ENCODE measurements around the gene KCTD20. TPM values are rescaled to one million over a fixed set of nuclear protein-coding genes. Genes with fewer than 3 reads are reported as not detected.
A peak's percentile ranks its signal among the peaks of the same experiment; 100 is the strongest.

Gene KCTD20
- total RNA-seq, 5 donors from 2014 or later (not counting 1 experiment from before 2014, with no cell fraction given), result 29.7 to 39.8 (median 33.3) TPM

DNA sequence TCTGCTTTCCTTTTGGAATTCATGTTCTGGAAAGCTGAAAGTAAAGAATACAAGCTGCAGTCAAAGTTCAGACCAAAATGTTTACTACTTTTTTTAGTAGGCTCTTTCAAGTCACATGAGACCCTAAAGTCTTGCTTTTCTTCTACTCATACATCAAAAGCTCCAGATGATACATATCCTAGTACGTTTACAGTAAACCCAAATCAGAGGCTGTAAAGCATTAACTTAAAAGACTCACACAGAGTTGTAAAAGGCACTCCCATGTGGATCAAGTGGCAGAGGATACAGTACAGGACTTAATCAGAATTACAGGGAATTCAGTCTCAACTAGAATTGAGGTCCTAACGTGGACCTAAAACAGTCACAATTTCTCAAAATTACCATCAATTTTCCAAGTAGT is 63.8 kb downstream of the KCTD20 start:
- Histone ChIP-seq H3K36me3 (ENCODE audit: control insufficient read depth in 2 of 2, extremely low read depth in 1 of 2, insufficient read depth in 1 of 2, low read length in 1 of 2) (peaks cover 11 to 77% of the 10 kb centered on the region in 2 donors), H3K27me3 (replicated peaks in 1 of 2; ENCODE audit: control insufficient read depth in 2 of 2, extremely low read depth in 1 of 2, insufficient read depth in 2 of 2, low read length in 1 of 2) (no peaks in the 10 kb centered on the region), H3K27ac (ENCODE audit: low read length) (peak overlapping the region; percentile 21), H3K9me3 (no peaks in the 10 kb centered on the region), H3K4me1 (ENCODE audit: control insufficient read depth in 1 of 2, extremely low read depth in 1 of 2, insufficient read depth in 2 of 2, low read length in 2 of 2) (peaks cover 8 to 16% of the 10 kb centered on the region in 2 experiments), H3K4me3 (ENCODE audit: control insufficient read depth in 1 of 2, extremely low read depth in 1 of 2, low read length in 1 of 2) (no peak overlapping the region)
- H3K4me1 Mint-ChIP-seq, result peaks cover 38 to 64% (median 49%) of the 10 kb centered on the region in 3 donors
- DNase-seq (no peak), ATAC-seq (replicated peaks in 1 of 4) (peak in 3 of 4 experiments; percentile 45 to 60 (median 48))
- no CpG with 5 or more reads among the region's 2 CpGs for WGBS (ENCODE audit: insufficient coverage)
- H3K27ac Mint-ChIP-seq, result peak overlapping the region; percentile 81 to 84
- POLR2A ChIA-PET, result interaction anchor here in 1 of 2 donors (0.6 to 0.7 kb wide), 2 partner anchors 88 to 97 kb away, joined by 3 to 6 read pairs; no protein-coding TSS in a partner anchor
- H3K27me3 Mint-ChIP-seq, result no peaks in the 10 kb centered on the region
- peaks cover 58% of the 10 kb centered on the region for H3K36me3 Mint-ChIP-seq
- H3K4me3 Mint-ChIP-seq, result peak overlapping the region; percentile 13 to 56 (median 15)
- H3K9me3 Mint-ChIP-seq, result no peaks in the 10 kb centered on the region
- CTCF ChIA-PET, result interaction anchor here in 1 of 2 donors (0.7 kb wide), 1 partner anchor 76 kb away, joined by 3 read pairs; no protein-coding TSS in a partner anchor

DNA sequence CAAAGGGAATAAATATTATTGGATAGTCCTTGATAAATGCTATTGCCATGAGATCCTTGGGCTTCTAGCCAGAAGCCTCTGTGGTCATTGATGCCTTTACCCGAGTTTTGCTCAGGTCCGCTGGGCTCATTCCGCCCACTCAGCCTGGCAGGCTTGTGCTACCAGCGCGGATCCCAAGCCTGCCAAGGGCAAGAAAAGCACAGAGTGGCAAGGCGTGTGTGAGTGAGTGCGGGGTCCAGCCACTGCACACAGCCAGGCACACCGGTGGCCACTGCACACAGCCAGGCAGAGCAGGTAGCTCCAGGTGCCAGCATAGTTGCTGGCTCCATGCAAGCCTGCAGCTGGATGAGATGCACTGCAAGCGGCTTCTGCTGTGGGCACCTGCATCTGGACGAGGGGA is 65.7 kb downstream of the KCTD20 start:
- peak overlapping the region; percentile 36 to 84 for H3K27ac Mint-ChIP-seq
- WGBS (ENCODE audit: insufficient coverage), result 97% methylated on average over 10 of the region's 10 CpGs
- ChIA-PET POLR2A (no interaction called here), CTCF (interaction anchor here in 1 of 2 donors (0.5 kb wide), 1 partner anchor 92 kb away, joined by 6 read pairs; no protein-coding TSS in a partner anchor)
- no peaks in the 10 kb centered on the region for H3K27me3 Mint-ChIP-seq
- H3K4me3 Mint-ChIP-seq, result no peak overlapping the region
- no peaks in the 10 kb centered on the region for H3K9me3 Mint-ChIP-seq
- Histone ChIP-seq H3K27ac (ENCODE audit: low read length) (no peak overlapping the region), H3K9me3 (no peaks in the 10 kb centered on the region), H3K27me3 (replicated peaks in 1 of 2; ENCODE audit: control insufficient read depth in 2 of 2, extremely low read depth in 1 of 2, insufficient read depth in 2 of 2, low read length in 1 of 2) (no peaks in the 10 kb centered on the region), H3K4me3 (ENCODE audit: control insufficient read depth in 1 of 2, extremely low read depth in 1 of 2, low read length in 1 of 2) (no peak overlapping the region), H3K36me3 (ENCODE audit: control insufficient read depth in 2 of 2, extremely low read depth in 1 of 2, insufficient read depth in 1 of 2, low read length in 1 of 2) (peaks cover 11 to 73% of the 10 kb centered on the region in 2 donors), H3K4me1 (ENCODE audit: control insufficient read depth in 1 of 2, extremely low read depth in 1 of 2, insufficient read depth in 2 of 2, low read length in 2 of 2) (peaks cover 8 to 16% of the 10 kb centered on the region in 2 experiments)
- ATAC-seq (replicated peaks in 1 of 4) (peak in 1 of 4 experiments; percentile 15), DNase-seq (no peak)
- peaks cover 38 to 62% (median 46%) of the 10 kb centered on the region in 3 donors for H3K4me1 Mint-ChIP-seq
- peaks cover 55% of the 10 kb centered on the region for H3K36me3 Mint-ChIP-seq

DNA sequence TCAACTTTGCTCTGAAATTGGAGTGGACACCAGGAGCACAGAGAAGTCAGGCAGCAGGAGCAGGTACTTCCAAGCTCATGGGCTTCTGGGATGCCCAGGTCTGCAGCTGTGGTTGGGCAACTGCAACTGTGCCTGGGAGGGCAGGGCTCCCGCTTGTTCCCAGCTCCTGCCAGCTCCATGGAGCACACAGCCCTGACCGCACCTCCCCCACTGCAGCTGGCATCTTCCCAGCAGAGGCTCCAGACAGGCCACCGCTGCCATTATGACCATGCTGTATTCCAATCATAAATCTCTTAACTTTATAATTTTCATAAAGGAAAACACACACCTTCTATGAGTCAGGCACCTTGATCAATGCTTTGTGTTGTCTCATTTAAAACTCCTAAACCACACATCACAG is 67.6 kb downstream of the KCTD20 start:
- H3K36me3 Mint-ChIP-seq, result peaks cover 54% of the 10 kb centered on the region
- H3K27me3 Mint-ChIP-seq, result no peaks in the 10 kb centered on the region
- no peak overlapping the region for H3K4me3 ChIP-seq (ENCODE audit: control insufficient read depth in 1 of 2, extremely low read depth in 1 of 2, low read length in 1 of 2)
- no peaks in the 10 kb centered on the region for H3K9me3 Mint-ChIP-seq
- no peaks in the 10 kb centered on the region for H3K9me3 ChIP-seq
- ChIA-PET CTCF (no interaction called here), POLR2A (no interaction called here)
- H3K4me3 Mint-ChIP-seq, result no peak overlapping the region
- H3K27me3 ChIP-seq (replicated peaks in 1 of 2; ENCODE audit: control insufficient read depth in 2 of 2, extremely low read depth in 1 of 2, insufficient read depth in 2 of 2, low read length in 1 of 2), result no peaks in the 10 kb centered on the region
- H3K4me1 ChIP-seq (ENCODE audit: control insufficient read depth in 1 of 2, extremely low read depth in 1 of 2, insufficient read depth in 2 of 2, low read length in 2 of 2), result peaks cover 8 to 16% of the 10 kb centered on the region in 2 experiments
- no peak overlapping the region for H3K27ac Mint-ChIP-seq
- H3K4me1 Mint-ChIP-seq, result peaks cover 32 to 54% (median 39%) of the 10 kb centered on the region in 3 donors
- 98% methylated on average over 3 of the region's 3 CpGs for WGBS (ENCODE audit: insufficient coverage)
- ATAC-seq (replicated peaks in 1 of 4), result no peak
- peaks cover 11 to 70% of the 10 kb centered on the region in 2 donors for H3K36me3 ChIP-seq (ENCODE audit: control insufficient read depth in 2 of 2, extremely low read depth in 1 of 2, insufficient read depth in 1 of 2, low read length in 1 of 2)
- no peak for DNase-seq
- no peak overlapping the region for H3K27ac ChIP-seq (ENCODE audit: low read length)

DNA sequence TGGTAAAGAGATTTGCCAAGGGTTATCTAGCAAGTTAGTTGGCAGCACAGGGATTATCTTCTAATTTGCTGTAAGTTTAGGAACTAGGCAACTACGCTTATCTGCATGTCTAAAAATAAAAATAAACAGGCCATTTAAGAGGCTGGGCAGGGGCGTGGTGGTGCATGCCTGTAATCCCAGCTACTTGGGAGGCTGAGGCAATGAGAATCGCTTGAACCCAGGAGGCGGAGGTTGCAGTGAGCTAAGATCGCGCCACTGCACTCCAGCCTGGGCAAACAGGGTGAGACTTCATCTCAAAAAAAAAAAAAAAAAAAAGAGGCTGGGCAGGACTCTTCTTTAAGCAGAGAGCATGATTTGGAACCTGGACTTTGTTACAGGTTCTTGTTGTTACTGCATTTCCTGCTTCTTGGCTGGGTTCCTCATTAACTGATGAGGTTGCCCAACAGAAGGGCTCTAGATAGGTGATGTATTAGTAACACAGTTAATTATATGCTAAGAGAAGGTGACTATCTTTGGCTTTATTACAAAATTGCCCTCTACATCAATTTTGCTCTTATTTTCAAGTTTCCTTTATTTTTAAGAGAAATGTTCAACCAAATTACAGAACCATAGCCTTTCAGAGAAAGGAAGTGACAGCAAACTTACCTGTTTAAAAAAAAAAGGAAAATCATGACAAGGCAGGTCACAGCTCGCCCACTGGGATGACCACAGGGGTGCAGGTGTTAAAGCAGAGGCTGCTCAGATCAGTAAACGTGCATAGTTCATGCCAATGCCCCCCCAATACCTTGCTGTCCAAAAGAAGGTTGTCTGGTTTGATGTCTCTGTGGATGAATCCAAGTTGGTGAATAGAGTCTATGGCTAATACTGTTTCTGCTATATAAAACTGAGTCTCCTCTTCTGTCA is 72.0 kb downstream of the KCTD20 start:
- POLR2A ChIA-PET, result no interaction called here
- Histone ChIP-seq H3K27me3 (replicated peaks in 1 of 2; ENCODE audit: control insufficient read depth in 2 of 2, extremely low read depth in 1 of 2, insufficient read depth in 2 of 2, low read length in 1 of 2) (no peaks in the 10 kb centered on the region), H3K27ac (ENCODE audit: low read length) (peak overlapping the region; percentile 10), H3K36me3 (ENCODE audit: control insufficient read depth in 2 of 2, extremely low read depth in 1 of 2, insufficient read depth in 1 of 2, low read length in 1 of 2) (peaks cover 12 to 89% of the 10 kb centered on the region in 2 donors), H3K4me3 (ENCODE audit: control insufficient read depth in 1 of 2, extremely low read depth in 1 of 2, low read length in 1 of 2) (no peak overlapping the region), H3K4me1 (ENCODE audit: control insufficient read depth in 1 of 2, extremely low read depth in 1 of 2, insufficient read depth in 2 of 2, low read length in 2 of 2) (peaks cover 0 to 11% of the 10 kb centered on the region in 2 experiments), H3K9me3 (no peaks in the 10 kb centered on the region)
- 93% methylated on average over 3 of the region's 8 CpGs for WGBS (ENCODE audit: insufficient coverage)
- DNase-seq (no peak), ATAC-seq (replicated peaks in 1 of 4) (no peak)
- H3K27ac Mint-ChIP-seq, result peak overlapping the region in 1 of 2 donors; percentile 34
- H3K27me3 Mint-ChIP-seq, result no peaks in the 10 kb centered on the region
- H3K4me1 Mint-ChIP-seq, result peaks cover 21 to 49% (median 39%) of the 10 kb centered on the region in 3 donors
- CTCF ChIA-PET, result interaction anchor here in 1 of 2 donors (0.6 to 1.1 kb wide), 2 partner anchors 29 to 62 kb away, joined by 3 read pairs; no protein-coding TSS in a partner anchor
- no peaks in the 10 kb centered on the region for H3K9me3 Mint-ChIP-seq
- peaks cover 54% of the 10 kb centered on the region for H3K36me3 Mint-ChIP-seq
- no peak overlapping the region for H3K4me3 Mint-ChIP-seq

DNA sequence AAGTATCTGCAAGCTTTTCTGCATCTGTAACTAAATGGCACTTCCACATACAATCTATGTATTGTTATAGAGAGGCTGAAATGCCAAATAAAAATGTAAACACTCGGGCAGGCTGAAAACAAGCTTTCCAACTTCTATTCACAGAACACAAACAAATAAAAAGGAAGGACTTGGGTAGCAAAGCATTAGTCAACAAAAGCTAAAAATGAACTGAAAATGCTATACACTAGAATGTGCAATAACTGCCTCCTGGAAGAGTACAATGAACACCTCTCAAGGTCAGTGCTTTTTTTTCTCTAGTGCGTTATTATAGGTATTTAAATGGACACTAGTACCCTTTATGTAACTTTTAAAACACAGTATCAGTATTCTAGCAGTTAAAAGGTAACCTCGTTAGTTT is 73.0 kb downstream of the KCTD20 start:
- Mint-ChIP-seq H3K27me3 (no peaks in the 10 kb centered on the region), H3K4me1 (peaks cover 31 to 55% (median 49%) of the 10 kb centered on the region in 3 donors), H3K9me3 (no peaks in the 10 kb centered on the region), H3K4me3 (no peak overlapping the region), H3K36me3 (peaks cover 58% of the 10 kb centered on the region), H3K27ac (peak overlapping the region; percentile 19 to 57)
- no peak overlapping the region for H3K27ac ChIP-seq (ENCODE audit: low read length)
- no peak overlapping the region for H3K4me3 ChIP-seq (ENCODE audit: control insufficient read depth in 1 of 2, extremely low read depth in 1 of 2, low read length in 1 of 2)
- ATAC-seq (replicated peaks in 1 of 4) (no peak), DNase-seq (no peak)
- ChIA-PET CTCF (interaction anchor here in 1 of 2 donors (1.1 kb wide), 1 partner anchor 63 kb away, joined by 3 read pairs; no protein-coding TSS in a partner anchor), POLR2A (interaction anchor here in 1 of 2 donors (0.6 kb wide), 3 partner anchors 20 to 1177 kb away, joined by 5 to 8 read pairs (median 5); no protein-coding TSS in a partner anchor)
- no peaks in the 10 kb centered on the region for H3K9me3 ChIP-seq
- no peaks in the 10 kb centered on the region for H3K27me3 ChIP-seq (replicated peaks in 1 of 2; ENCODE audit: control insufficient read depth in 2 of 2, extremely low read depth in 1 of 2, insufficient read depth in 2 of 2, low read length in 1 of 2)
- peaks cover 2 to 11% of the 10 kb centered on the region in 2 experiments for H3K4me1 ChIP-seq (ENCODE audit: control insufficient read depth in 1 of 2, extremely low read depth in 1 of 2, insufficient read depth in 2 of 2, low read length in 2 of 2)
- peaks cover 6 to 89% of the 10 kb centered on the region in 2 donors for H3K36me3 ChIP-seq (ENCODE audit: control insufficient read depth in 2 of 2, extremely low read depth in 1 of 2, insufficient read depth in 1 of 2, low read length in 1 of 2)
- WGBS (ENCODE audit: insufficient coverage), result no CpG with 5 or more reads among the region's 3 CpGs

DNA sequence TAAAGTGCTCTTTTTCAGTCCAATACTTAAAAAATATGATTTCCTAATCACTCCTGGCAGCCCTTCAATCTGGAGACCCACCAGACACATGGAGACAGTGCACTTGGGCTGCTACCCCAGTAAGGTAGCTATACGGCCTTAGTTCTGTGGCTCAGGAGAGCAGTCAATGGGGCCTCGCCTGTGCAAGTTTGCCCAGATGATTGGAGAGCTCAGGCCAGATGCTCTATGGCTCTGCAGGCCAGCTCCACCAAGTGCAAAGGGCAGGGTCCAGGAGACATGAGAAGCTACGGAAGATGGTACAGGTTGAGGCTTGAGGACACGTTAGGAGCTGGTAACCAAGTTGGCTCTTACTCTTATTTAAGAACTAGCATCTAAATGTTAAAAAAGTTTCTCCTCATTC is 73.8 kb downstream of the KCTD20 start:
- CTCF ChIA-PET, result no interaction called here
- H3K27ac Mint-ChIP-seq, result peak overlapping the region in 1 of 2 donors; percentile 57
- Histone ChIP-seq H3K4me3 (ENCODE audit: control insufficient read depth in 1 of 2, extremely low read depth in 1 of 2, low read length in 1 of 2) (no peak overlapping the region), H3K27me3 (replicated peaks in 1 of 2; ENCODE audit: control insufficient read depth in 2 of 2, extremely low read depth in 1 of 2, insufficient read depth in 2 of 2, low read length in 1 of 2) (no peaks in the 10 kb centered on the region), H3K4me1 (ENCODE audit: control insufficient read depth in 1 of 2, extremely low read depth in 1 of 2, insufficient read depth in 2 of 2, low read length in 2 of 2) (peaks cover 2 to 11% of the 10 kb centered on the region in 2 experiments), H3K27ac (ENCODE audit: low read length) (no peak overlapping the region), H3K36me3 (ENCODE audit: control insufficient read depth in 2 of 2, extremely low read depth in 1 of 2, insufficient read depth in 1 of 2, low read length in 1 of 2) (peaks cover 6 to 91% of the 10 kb centered on the region in 2 donors), H3K9me3 (no peaks in the 10 kb centered on the region)
- 88% methylated on average over 2 of the region's 4 CpGs for WGBS (ENCODE audit: insufficient coverage)
- no peak for DNase-seq
- no peaks in the 10 kb centered on the region for H3K9me3 Mint-ChIP-seq
- H3K36me3 Mint-ChIP-seq, result peaks cover 59% of the 10 kb centered on the region
- POLR2A ChIA-PET, result interaction anchor here (0.5 to 0.8 kb wide), 4 partner anchors 19 to 397 kb away, joined by 3 to 8 read pairs (median 6); no protein-coding TSS in a partner anchor
- H3K4me3 Mint-ChIP-seq, result no peak overlapping the region
- H3K27me3 Mint-ChIP-seq, result no peaks in the 10 kb centered on the region
- peaks cover 31 to 53% (median 49%) of the 10 kb centered on the region in 3 donors for H3K4me1 Mint-ChIP-seq
- no peak for ATAC-seq (replicated peaks in 1 of 4)
